Lower leg skin (tissue), 3 donors: ENCODE data around the gene ANKRD23.

Source experiments
- POLR2A ChIP-seq, 2 donors: fragments of 450-650 bp; IDR thresholded peaks; one replicate each; pipeline ENCODE4 v1.6.1; 2016 to 2017; ENCODE audit warnings: antibody characterized with exemption in 2 of 2, mild to moderate bottlenecking in 1 of 2, moderate library complexity in 1 of 2
- TF ChIP-seq, protein P1 (sequence below), 3 donors: fragments of 450-650 bp; IDR thresholded peaks; one replicate each; pipeline ENCODE4 v1.5.1; 2016; ENCODE audit warnings: antibody characterized with exemption in 3 of 3, mild to moderate bottlenecking in 3 of 3, moderate library complexity in 2 of 3

DNA sequence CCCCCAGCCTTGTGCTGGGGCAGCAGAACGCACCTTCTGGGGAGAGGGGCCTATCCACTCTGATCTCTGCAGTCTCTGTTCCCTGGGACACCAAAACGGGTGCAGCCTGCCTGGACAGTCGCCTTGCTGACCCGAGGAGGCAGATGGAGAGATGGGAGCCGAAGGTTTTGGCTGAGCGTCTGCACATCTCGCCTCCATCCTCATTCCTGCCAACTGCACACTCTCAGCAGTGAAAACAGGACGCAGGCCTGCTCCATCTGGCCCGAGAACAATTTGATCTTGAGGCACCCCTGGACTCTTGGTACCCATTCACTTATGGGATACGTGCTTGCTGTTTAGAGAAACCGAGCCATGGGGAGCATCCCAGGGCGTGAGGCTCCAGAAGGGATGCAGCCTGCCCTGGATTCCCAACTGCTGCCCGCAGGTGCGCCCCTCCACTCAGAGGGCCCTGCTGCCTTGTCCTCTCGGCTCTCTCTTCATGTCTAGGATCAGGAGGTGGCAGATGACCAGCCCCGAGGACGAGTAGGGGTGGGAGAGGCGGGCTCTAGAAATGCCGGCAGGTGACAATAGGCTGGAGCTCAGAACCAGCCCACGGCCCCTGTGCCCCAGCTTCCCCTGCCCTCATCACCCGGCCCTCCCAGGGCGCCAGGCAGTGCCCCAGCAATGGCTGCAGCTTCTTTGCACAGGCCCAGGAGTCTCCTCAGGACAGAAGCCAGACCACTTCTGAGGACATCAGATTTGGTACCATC is 35.1 kb upstream of the ANKRD23 start:
- TF ChIP-seq, protein P1, sequence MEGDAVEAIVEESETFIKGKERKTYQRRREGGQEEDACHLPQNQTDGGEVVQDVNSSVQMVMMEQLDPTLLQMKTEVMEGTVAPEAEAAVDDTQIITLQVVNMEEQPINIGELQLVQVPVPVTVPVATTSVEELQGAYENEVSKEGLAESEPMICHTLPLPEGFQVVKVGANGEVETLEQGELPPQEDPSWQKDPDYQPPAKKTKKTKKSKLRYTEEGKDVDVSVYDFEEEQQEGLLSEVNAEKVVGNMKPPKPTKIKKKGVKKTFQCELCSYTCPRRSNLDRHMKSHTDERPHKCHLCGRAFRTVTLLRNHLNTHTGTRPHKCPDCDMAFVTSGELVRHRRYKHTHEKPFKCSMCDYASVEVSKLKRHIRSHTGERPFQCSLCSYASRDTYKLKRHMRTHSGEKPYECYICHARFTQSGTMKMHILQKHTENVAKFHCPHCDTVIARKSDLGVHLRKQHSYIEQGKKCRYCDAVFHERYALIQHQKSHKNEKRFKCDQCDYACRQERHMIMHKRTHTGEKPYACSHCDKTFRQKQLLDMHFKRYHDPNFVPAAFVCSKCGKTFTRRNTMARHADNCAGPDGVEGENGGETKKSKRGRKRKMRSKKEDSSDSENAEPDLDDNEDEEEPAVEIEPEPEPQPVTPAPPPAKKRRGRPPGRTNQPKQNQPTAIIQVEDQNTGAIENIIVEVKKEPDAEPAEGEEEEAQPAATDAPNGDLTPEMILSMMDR (IDR thresholded peaks at IDR 0.05): no peak
- no peak for TF ChIP-seq POLR2A (IDR thresholded peaks at IDR 0.05)
